Adrenal gland (tissue), 12 donors: ENCODE results near the gene HS3ST5. TPM values are rescaled to one million over a fixed set of nuclear protein-coding genes. Genes with fewer than 3 reads are reported as not detected.

Source experiments
- DNase-seq, 7 donors: peaks; one replicate each; pipeline ENCODE4 v3.0.0-alpha.2; 2019 to 2020
- H3K27ac ChIP-seq, 5 donors: fragments of 200-600 bp; sonication (generic) in 4 of 5; 1 replicate in 3 of 5; 2 replicates in 2 of 5; pipeline versions ENCODE4 v1.5.1 to v1.8.0; 2016 to 2020; ENCODE audit warnings: mild to moderate bottlenecking in 1 of 5
- H3K27me3 ChIP-seq: fragments of 200-600 bp; 2 replicates; pipeline ENCODE4 v1.8.0; 2021
- H3K36me3 ChIP-seq, 2 donors: fragments of 200-600 bp; replicated peaks in 1 of 2; 1 replicate in 1 of 2; 2 replicates in 1 of 2; pipeline versions ENCODE4 v1.5.1 to v1.8.0; 2018 to 2022
- H3K4me1 ChIP-seq, 2 donors: fragments of 200-600 bp; replicated peaks in 1 of 2; 1 replicate in 1 of 2; 2 replicates in 1 of 2; pipeline versions ENCODE4 v1.5.1 to v1.8.0; 2018 to 2021
- H3K4me3 ChIP-seq, 4 donors: fragments of 200-600 bp; sonication (generic) in 3 of 4; one replicate each; pipeline ENCODE4 v1.5.1; 2016 to 2018
- H3K9me3 ChIP-seq, 3 donors: fragments of 200-600 bp; sonication (generic) in 1 of 3; replicated peaks in 1 of 3; 1 replicate in 2 of 3; 2 replicates in 1 of 3; pipeline versions ENCODE4 v1.5.1 to v1.8.0; 2016 to 2021
- POLR2A ChIP-seq, 2 donors: fragments of 450-650 bp; IDR thresholded peaks; one replicate each; pipeline ENCODE4 v1.6.1; 2017; ENCODE audit warnings: antibody characterized with exemption in 2 of 2, mild to moderate bottlenecking in 2 of 2, moderate library complexity in 1 of 2
- WGBS, 4 donors: extraction: QIAGEN DNeasy Blood & Tissue Kit in 2 of 4; methylation state at CpG; one replicate each; pipeline versions ENCODE4 v1.1.5 to v1.1.7; 2013 to 2017; 5-methylcytosine and 5-hydroxymethylcytosine counted together
- intact Hi-C, 2 donors: fragments of 100-400 bp; cut with DNase I; formaldehyde crosslinking; loops; one replicate each; pipeline versions ENCODE4 v1.14.1 to v1.15.0; 2022 to 2023
- polyA plus RNA-seq, 3 donors: library from polyadenylated mRNA; stranded (reverse); fragments of 200-250 nt in 2 of 3; fragments of 350-450 nt in 1 of 3; fragmentation: Illumina TruSeq in 1 of 3; extraction: RNeasy Lipid Tissue Mini Kit (QIAGEN cat#74804) in 1 of 3; gene quantifications; one replicate each; pipeline ENCODE4 v1.2.3, GENCODE V29; 2013 to 2014
- total RNA-seq, 9 donors: library from RNA; depleted of rRNA in 4 of 9; stranded (reverse); fragments of >200 nt in 4 of 9; fragments of 120-200 nt in 1 of 9; fragmentation: NEBNext Ultra II Directional in 1 of 9; extraction: Animal tissue kit (Norgen Biotek cat#: 25700) in 1 of 9; gene quantifications; one replicate each; pipeline versions ENCODE4 v1.1.0 to v1.2.4, GENCODE V29; 2013 to 2023
- TF ChIP-seq, protein P1 (sequence below), 6 experiments: fragments of 450-650 bp in 4 of 6; fragments of 200-600 bp in 2 of 6; sonication (generic) in 1 of 6; IDR thresholded peaks; 1 replicate in 5 of 6; 2 replicates in 1 of 6; pipeline versions ENCODE4 v1.5.1 to v1.8.0; 2016 to 2021; ENCODE audit warnings: antibody characterized with exemption in 6 of 6, mild to moderate bottlenecking in 2 of 6, moderate library complexity in 1 of 6
- donor health status: healthy with polysubstance abuse.
- donor health status: Bipolar disorder and iron deficiency.
- donor health status: DM: yes; HTN: yes; CAD: no.
- donor health status: DM: no; HTN: no; CAD: no.
- donor health status: DM: no; HTN: no; CAD: no.
- donor health status: DM: yes; HTN: yes; CAD: no.

Gene HS3ST5
- total and polyA plus RNA-seq, 12 donors = 0.04 to 0.78 (median 0.24) TPM; not detected in 5

DNA sequence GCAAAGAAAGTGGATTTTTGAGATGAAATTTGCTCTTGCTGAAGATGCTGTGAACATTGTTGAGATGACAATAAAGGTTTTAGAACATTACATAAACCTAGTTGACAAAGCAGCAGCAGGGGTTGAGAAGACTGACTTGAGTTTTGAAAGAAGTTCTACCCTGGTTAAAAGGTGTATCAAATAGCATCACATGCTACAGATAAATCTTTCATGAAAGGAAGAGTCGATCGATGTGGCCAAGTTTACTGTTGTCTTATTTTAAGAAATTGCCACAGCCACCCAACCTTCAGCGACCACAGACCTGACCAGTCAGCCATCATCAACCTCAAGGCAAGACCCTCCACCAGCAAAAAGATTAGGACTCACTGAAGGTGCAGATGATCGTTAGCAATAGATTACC, 155.3 kb downstream of the HS3ST5 start:
- H3K9me3 ChIP-seq = no peaks in the 10 kb centered on the region
- 86 to 92% (median 89%) methylated on average over 4 of the region's 4 CpGs for WGBS, 4 donors
- DNase-seq = no peak
- no peak overlapping the region for H3K4me3 ChIP-seq
- no peaks in the 10 kb centered on the region for H3K4me1 ChIP-seq
- no peak overlapping the region for H3K27ac ChIP-seq
- intact Hi-C loops = no loop called here
- TF ChIP-seq POLR2A (IDR thresholded peaks at IDR 0.05) = no peak
- TF ChIP-seq, protein P1, sequence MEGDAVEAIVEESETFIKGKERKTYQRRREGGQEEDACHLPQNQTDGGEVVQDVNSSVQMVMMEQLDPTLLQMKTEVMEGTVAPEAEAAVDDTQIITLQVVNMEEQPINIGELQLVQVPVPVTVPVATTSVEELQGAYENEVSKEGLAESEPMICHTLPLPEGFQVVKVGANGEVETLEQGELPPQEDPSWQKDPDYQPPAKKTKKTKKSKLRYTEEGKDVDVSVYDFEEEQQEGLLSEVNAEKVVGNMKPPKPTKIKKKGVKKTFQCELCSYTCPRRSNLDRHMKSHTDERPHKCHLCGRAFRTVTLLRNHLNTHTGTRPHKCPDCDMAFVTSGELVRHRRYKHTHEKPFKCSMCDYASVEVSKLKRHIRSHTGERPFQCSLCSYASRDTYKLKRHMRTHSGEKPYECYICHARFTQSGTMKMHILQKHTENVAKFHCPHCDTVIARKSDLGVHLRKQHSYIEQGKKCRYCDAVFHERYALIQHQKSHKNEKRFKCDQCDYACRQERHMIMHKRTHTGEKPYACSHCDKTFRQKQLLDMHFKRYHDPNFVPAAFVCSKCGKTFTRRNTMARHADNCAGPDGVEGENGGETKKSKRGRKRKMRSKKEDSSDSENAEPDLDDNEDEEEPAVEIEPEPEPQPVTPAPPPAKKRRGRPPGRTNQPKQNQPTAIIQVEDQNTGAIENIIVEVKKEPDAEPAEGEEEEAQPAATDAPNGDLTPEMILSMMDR (IDR thresholded peaks at IDR 0.05) = no peak
- no peaks in the 10 kb centered on the region for H3K36me3 ChIP-seq
- no peaks in the 10 kb centered on the region for H3K27me3 ChIP-seq

DNA sequence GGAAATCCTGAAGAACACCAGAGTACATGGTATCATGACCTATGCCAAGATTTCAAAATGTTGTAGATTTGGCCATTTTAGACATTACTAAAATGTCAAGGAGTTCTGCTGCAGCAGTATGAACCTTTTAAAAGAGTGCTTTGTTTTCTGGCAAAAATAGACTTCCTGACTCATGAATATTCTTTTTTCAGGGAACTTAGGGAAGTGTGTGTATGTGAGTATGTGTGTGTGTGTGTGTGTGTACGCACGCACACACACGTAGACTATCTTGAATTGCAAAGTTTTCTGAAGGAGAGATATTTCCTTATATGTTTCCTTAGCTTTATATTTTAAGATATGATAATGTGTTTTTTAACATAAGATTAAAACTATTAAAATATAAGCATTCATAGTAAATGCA, 161.2 kb downstream of the HS3ST5 start:
- no peaks in the 10 kb centered on the region for H3K36me3 ChIP-seq
- DNase-seq = no peak
- H3K27me3 ChIP-seq = no peaks in the 10 kb centered on the region
- H3K27ac ChIP-seq = no peak overlapping the region
- H3K4me3 ChIP-seq = no peak overlapping the region
- no peaks in the 10 kb centered on the region for H3K4me1 ChIP-seq
- intact Hi-C loops = no loop called here
- 28 to 46% (median 34%) methylated on average over 3 of the region's 3 CpGs for WGBS, 4 donors
- TF ChIP-seq POLR2A (IDR thresholded peaks at IDR 0.05) = no peak
- TF ChIP-seq, protein P1 (IDR thresholded peaks at IDR 0.05) = no peak
- no peaks in the 10 kb centered on the region for H3K9me3 ChIP-seq

DNA sequence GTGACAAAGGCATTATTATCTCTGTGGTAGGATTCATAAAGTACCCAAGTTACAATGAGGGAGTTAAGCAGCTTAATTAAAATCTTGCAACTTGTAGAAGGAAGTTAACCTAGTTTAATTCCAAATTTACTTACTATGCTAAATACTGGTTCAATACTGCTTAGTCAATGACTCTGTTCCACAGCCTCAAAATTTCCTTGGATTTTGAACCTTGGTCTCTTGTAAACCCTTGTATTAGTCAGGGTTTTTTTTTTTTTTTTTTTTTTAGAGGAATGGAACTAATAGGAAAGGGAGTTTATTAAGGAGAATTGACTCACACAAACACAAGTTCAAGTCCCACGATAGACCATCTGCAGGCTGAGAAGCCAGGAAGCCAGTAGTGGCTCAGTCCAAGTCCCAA, 163.4 kb downstream of the HS3ST5 start:
- WGBS, 4 donors = 86 to 96% (median 92%) methylated on average over 1 of the region's 1 CpG

DNA sequence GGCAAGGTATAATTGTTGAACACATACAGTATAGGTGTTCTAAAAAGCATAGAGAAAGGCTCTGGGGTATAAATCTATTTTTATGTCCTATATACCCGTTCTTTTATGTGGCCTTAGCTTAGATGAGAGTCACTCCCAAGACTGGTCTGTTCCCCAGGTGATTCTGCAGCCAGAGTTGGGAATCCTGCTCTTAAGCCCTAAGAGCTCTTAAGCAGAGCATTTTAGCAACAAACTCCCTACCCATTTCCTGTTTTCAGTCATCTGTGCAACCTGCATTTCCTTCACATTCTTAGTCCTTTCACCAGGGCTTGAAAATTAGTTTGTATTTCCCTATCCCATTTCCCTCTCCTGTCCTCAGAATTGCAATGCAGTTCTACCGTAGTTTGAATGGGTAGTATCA, 166.1 kb downstream of the HS3ST5 start:
- DNase-seq = no peak
- H3K27ac ChIP-seq = no peak overlapping the region
- intact Hi-C loops = no loop called here
- no peaks in the 10 kb centered on the region for H3K27me3 ChIP-seq
- H3K9me3 ChIP-seq = no peaks in the 10 kb centered on the region
- no peak for TF ChIP-seq POLR2A (IDR thresholded peaks at IDR 0.05)
- TF ChIP-seq, protein P1 (IDR thresholded peaks at IDR 0.05) = no peak
- H3K4me3 ChIP-seq = no peak overlapping the region
- 59 to 84% (median 72%) methylated on average over 2 of the region's 2 CpGs for WGBS, 4 donors
- no peaks in the 10 kb centered on the region for H3K4me1 ChIP-seq
- no peaks in the 10 kb centered on the region for H3K36me3 ChIP-seq

More for the DNA sequence above, 163.4 kb downstream of the HS3ST5 start:
- DNase-seq = no peak
- H3K4me3 ChIP-seq = no peak overlapping the region
- H3K36me3 ChIP-seq = no peaks in the 10 kb centered on the region
- intact Hi-C loops = no loop called here
- H3K27ac ChIP-seq = no peak overlapping the region
- no peaks in the 10 kb centered on the region for H3K27me3 ChIP-seq
- H3K4me1 ChIP-seq = no peaks in the 10 kb centered on the region
- TF ChIP-seq, protein P1 (IDR thresholded peaks at IDR 0.05) = no peak
- TF ChIP-seq POLR2A (IDR thresholded peaks at IDR 0.05) = no peak
- no peaks in the 10 kb centered on the region for H3K9me3 ChIP-seq
